ENCODE results near the gene NGEF.

The NGEF gene

GRCh38 chr2:232871835-232872736 is 141.0 kb downstream of the NGEF start:
- TF ChIP-seq, protein P1, sequence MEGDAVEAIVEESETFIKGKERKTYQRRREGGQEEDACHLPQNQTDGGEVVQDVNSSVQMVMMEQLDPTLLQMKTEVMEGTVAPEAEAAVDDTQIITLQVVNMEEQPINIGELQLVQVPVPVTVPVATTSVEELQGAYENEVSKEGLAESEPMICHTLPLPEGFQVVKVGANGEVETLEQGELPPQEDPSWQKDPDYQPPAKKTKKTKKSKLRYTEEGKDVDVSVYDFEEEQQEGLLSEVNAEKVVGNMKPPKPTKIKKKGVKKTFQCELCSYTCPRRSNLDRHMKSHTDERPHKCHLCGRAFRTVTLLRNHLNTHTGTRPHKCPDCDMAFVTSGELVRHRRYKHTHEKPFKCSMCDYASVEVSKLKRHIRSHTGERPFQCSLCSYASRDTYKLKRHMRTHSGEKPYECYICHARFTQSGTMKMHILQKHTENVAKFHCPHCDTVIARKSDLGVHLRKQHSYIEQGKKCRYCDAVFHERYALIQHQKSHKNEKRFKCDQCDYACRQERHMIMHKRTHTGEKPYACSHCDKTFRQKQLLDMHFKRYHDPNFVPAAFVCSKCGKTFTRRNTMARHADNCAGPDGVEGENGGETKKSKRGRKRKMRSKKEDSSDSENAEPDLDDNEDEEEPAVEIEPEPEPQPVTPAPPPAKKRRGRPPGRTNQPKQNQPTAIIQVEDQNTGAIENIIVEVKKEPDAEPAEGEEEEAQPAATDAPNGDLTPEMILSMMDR (IDR thresholded peaks at IDR 0.05), result no peak

DNA sequence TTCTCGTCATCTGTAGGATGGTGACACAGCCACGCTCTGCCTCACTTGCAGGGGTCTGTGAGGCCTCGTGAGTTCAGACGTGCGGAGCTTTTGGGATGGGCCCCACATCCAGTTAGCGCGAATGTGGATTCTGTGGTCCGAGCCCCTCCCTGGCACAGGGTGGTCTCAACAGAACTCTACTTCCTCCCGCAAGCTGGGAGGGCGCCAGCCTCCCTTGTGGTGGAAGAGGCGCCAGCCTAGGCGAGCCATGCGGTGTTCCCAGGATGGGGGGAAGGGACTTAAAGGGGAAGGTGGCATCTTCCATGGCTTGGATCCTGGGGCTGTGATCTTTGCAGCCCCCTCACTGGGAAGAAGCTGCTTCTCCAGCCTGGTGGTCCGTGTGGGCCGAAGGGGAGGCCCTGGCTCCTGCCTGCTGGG is 141.6 kb downstream of the NGEF start:
- TF ChIP-seq, protein P1 (IDR thresholded peaks at IDR 0.05), result no peak

- TF ChIP-seq, protein P1 (IDR thresholded peaks at IDR 0.05), result no peak
These were observed 142.2 kb downstream of the NGEF start for GRCh38 chr2:232870766-232871371.

DNA sequence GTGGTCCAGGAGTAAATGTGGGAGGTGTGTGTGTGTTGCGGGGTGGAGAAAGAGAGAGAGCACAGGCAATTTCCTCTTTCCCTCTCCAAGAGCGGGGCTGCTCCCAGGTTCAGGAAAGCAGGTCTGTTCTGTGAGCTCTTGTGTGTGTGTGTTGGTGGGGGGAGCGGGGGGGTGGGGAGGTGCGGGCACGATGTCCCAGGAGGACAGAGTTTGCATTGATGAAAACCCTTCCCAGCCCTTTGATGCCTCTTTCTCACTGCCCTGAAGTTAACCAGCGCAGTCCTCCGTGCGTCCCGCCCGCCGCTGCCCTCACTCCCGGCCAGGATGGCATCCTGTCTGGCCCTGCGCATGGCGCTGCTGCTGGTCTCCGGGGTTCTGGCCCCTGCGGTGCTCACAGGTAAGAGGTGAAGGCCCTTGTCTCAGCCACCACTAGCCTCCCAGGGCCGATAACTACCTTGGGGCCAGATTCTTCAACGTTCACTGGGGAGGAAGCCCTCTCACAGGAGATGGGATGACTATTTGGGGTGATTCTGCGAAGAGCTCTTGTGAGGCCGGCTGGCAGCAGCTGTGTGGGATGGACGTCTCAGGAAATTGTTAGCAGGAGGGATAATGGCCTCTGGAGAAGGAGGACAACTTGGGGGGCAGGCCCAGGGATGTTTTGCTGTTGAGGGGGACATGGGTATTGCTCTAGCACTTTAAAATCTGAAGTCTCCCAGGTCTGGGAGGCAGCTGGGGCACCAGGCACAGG is 142.9 kb downstream of the NGEF start, which contains the start of gene SNORC:
SNORC (plus strand) TSS at position 247 of the 748 bp plus-strand sequence; CDS start at position 325, 78 bp downstream.
- TF ChIP-seq, protein P1 (IDR thresholded peaks at IDR 0.05), result no peak

DNA sequence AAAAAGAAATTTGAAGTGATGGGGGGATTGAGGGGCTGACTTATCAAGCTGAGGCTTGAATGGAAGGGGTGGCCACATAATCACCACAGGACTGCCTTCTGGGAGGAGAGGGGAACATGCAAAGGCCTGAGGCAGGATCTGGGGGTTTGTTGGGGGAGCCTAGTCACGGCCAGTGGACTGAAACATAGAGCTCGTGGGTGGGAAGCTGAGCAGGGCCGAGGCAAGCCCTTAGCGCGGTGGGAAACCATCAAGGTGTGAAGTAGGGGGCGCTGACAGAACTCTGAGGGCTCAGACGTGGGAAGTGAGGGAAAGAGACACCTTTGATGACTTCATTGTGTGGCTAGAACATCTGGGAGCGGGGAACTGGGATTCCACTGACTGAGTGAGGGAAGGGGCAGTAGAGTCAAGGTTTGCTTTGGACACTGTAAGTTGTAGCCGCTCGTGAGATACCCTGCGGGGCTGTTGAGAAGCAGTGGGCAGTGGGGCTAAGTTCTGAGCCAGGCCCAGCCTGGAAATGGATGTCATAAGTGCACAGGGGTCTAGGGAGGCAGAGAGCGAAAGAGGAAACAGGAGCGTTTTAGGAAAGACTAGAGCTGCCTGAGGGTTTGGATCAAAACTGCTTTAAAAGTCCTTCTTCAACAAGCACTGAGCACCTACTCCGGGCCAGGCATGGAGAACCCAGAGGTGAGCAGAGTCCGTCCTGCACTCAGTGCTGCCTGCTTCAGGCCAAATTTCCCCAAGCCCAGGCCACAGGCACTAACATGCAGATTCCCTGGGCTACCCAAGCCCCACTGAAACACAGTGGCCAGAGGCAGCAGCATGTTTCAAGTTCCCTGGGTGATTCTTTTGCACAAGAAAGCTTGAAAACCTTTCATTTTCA is 143.7 kb downstream of the NGEF start:
- TF ChIP-seq, protein P1 (IDR thresholded peaks at IDR 0.05), result no peak

GRCh38 chr2:232866104-232866503 is 147.0 kb downstream of the NGEF start:
- TF ChIP-seq, protein P1 (IDR thresholded peaks at IDR 0.05), result no peak

Data from LNCAP (cell line).